AG04450 (cell line): ENCODE results near the gene LRFN4. TPM values are rescaled to one million over a fixed set of nuclear protein-coding genes. Genes with fewer than 3 reads are reported as not detected.
"Not testable (repeated sequence)": the region's sequence is repeated elsewhere in the genome, so short reads cannot be mapped to it uniquely, and the experiment has no call there.

Experiments used
- CTCF ChIA-PET: fragments of 300-600, 350-600 bp; formaldehyde crosslinking; extraction: SDS; loops from one replicate; lab custom pipeline; 2022; ENCODE audit warnings: antibody characterized with exemption, inconsistent platforms; lab: Charles Lee
- POLR2A ChIA-PET: fragments of 350-600 bp; formaldehyde crosslinking; extraction: SDS; loops from one replicate; lab custom pipeline; 2021; ENCODE audit warnings: antibody characterized with exemption, inconsistent platforms; lab: Yijun Ruan, JAX
- DNase-seq: peaks from one replicate; pipeline ENCODE4 v3.0.0-alpha.2; 2011; ENCODE audit warnings: low read depth, low spot score
- H3K27ac ChIP-seq: one replicate; pipeline ENCODE4 v1.5.1; 2012; ENCODE audit warnings: low read depth, low read length, control low read depth
- H3K27me3 ChIP-seq: one replicate; pipeline ENCODE4 v1.6.0; 2012; ENCODE audit warnings: low read length; ENCODE audit not compliant: control insufficient read depth, insufficient read depth
- H3K4me3 ChIP-seq: 2 replicates; pipeline ENCODE4 v1.5.1; 2011; ENCODE audit warnings: mild to moderate bottlenecking, low read depth, low read length, control low read depth
- H3K9me3 ChIP-seq: 2 replicates; pipeline ENCODE4 v1.5.1; 2012; ENCODE audit warnings: low read length; ENCODE audit not compliant: control insufficient read depth, insufficient read depth
- polyA plus RNA-seq: library from polyadenylated mRNA; depleted of rRNA; stranded (reverse); fragments of >200 nt; gene quantifications from 2 replicates; pipeline ENCODE4 v1.2.3, GENCODE V29; 2011
- TF ChIP-seq, protein P1 (sequence below): IDR thresholded peaks from 2 replicates; pipeline ENCODE4 v1.5.1; 2011; ENCODE audit warnings: low read depth, low read length, control low read depth, inconsistent platforms

LRFN4 gene
- polyA plus RNA-seq, 1 experiment, result 5.5 TPM

DNA sequence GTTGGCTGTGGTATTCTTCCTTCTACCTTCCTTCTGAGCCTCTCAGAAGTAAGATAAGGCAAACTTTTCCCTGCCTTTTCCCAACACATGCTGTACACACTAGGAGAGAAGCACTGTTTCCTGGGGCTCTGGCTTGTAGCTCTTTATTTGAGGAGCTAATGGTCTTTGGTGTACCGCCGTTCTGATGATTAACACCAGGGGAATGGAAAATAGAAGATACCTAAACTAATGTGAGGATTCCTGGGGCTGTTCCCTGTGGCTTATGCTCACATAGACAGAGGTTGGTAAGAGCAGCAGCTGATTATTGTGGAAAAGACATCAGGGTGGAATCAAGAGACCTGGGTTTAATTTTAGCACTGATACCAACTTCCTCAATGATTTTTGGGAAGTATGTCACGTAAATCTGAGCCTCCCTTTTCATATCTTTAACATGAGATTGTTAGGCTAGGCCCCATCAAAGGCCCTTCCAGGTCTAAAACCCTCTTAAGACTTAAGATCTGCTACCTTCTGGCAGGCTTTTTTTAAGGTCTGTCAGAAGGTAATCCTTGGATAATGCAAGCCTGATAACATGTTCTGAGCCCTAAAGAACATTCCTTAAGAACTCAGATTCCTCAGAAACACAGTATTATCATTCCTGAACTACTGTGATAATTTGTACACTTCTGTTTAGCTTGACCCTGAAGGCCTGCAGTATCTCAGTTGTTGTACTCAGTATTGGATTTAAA is 38.5 kb upstream of the LRFN4 start:
- POLR2A ChIA-PET, result interaction anchor here (0.5 kb wide), 1 partner anchor 202 kb away, joined by 3 read pairs; the partner anchor contains the start of gene RBM14
- TF ChIP-seq, protein P1, sequence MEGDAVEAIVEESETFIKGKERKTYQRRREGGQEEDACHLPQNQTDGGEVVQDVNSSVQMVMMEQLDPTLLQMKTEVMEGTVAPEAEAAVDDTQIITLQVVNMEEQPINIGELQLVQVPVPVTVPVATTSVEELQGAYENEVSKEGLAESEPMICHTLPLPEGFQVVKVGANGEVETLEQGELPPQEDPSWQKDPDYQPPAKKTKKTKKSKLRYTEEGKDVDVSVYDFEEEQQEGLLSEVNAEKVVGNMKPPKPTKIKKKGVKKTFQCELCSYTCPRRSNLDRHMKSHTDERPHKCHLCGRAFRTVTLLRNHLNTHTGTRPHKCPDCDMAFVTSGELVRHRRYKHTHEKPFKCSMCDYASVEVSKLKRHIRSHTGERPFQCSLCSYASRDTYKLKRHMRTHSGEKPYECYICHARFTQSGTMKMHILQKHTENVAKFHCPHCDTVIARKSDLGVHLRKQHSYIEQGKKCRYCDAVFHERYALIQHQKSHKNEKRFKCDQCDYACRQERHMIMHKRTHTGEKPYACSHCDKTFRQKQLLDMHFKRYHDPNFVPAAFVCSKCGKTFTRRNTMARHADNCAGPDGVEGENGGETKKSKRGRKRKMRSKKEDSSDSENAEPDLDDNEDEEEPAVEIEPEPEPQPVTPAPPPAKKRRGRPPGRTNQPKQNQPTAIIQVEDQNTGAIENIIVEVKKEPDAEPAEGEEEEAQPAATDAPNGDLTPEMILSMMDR, result no peak
- no peaks in the 10 kb centered on the region for H3K9me3 ChIP-seq
- H3K27ac ChIP-seq, result no peak overlapping the region
- CTCF ChIA-PET, result interaction anchor here (1.1 kb wide), 1 partner anchor 15 kb away, joined by 3 read pairs; no protein-coding TSS in a partner anchor
- H3K27me3 ChIP-seq, result no peaks in the 10 kb centered on the region
- DNase-seq, result no peak
- no peak overlapping the region for H3K4me3 ChIP-seq

DNA sequence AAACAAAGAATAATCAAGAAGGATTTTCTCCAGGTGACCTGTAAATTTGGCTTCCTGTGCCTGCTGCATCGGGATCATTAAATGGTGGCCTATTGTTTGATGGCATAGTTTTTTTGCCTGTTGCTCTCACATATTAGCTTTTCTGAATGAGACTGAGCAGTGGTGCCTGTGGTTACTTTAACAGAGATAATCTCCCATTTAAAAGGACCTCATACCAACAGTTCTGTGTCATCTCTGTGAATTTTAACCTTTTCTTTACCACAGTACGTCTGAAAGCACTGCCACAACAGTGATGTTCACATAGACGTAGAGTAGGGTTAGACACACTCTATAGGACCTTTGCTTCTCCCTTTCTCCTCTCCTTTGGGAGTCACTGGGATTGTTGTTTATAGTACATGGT is 36.5 kb upstream of the LRFN4 start:
- ChIA-PET CTCF (interaction anchor here (0.6 kb wide), 1 partner anchor 1656 kb away, joined by 3 read pairs; no protein-coding TSS in a partner anchor), POLR2A (no interaction called here)
- DNase-seq, result no peak
- no peak overlapping the region for H3K27ac ChIP-seq
- H3K27me3 ChIP-seq, result no peaks in the 10 kb centered on the region
- TF ChIP-seq, protein P1, result no peak
- H3K4me3 ChIP-seq, result no peak overlapping the region
- H3K9me3 ChIP-seq, result no peaks in the 10 kb centered on the region

DNA sequence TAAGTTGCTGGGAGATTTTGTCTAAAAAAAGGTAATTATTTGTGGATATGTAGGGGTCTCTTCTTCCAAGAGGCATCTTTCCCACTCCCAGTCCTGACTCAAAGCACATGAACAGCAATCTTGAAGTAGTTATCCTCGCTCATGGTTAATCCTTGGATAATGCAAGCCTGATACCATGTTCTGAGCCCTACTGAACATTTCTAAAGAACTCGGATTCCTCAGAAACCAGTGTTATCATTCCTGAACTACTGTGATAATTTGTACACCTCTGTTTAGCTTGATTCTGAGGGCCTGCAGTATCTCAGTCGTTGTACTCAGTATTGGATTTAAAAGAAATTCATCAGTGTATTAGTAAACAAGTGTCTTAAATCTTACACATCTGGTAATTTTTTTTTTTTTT is 36.0 kb upstream of the LRFN4 start:
- CTCF ChIA-PET, result interaction anchor here (0.6 kb wide), 1 partner anchor 1656 kb away, joined by 3 read pairs; no protein-coding TSS in a partner anchor
- Histone ChIP-seq H3K9me3 (no peaks in the 10 kb centered on the region), H3K4me3 (no peak overlapping the region), H3K27me3 (no peaks in the 10 kb centered on the region), H3K27ac (no peak overlapping the region)
- TF ChIP-seq, protein P1, result no peak
- POLR2A ChIA-PET, result no interaction called here
- no peak for DNase-seq

DNA sequence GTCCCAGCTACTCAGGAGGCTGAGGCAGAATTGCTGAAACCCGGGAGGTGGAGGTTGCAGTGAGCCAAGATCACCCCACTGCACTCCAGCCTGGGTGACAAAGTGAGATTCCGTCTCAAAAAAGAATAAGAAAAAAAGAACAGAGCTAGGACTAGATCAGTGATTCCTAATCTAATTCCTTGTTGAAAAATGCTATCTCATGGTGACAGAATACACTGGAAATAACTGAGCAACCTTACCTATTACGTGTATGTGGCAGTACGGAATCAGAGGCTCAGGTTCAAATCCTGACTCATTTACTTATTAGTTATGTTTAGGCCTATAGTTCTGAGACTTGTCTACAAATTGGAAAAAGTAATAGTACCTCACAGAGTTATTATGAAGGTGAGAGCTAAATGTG is 33.2 kb upstream of the LRFN4 start:
- no peak overlapping the region for H3K27ac ChIP-seq
- H3K9me3 ChIP-seq, result no peaks in the 10 kb centered on the region
- H3K27me3 ChIP-seq, result no peaks in the 10 kb centered on the region
- no peak for DNase-seq
- POLR2A ChIA-PET, result interaction anchor here (0.7 kb wide), 1 partner anchor 19 kb away, joined by 10 read pairs; no protein-coding TSS in a partner anchor
- TF ChIP-seq, protein P1, result no peak
- CTCF ChIA-PET, result interaction anchor here (0.9 kb wide), 1 partner anchor 11 kb away, joined by 4 read pairs; no protein-coding TSS in a partner anchor
- H3K4me3 ChIP-seq, result no peak overlapping the region

DNA sequence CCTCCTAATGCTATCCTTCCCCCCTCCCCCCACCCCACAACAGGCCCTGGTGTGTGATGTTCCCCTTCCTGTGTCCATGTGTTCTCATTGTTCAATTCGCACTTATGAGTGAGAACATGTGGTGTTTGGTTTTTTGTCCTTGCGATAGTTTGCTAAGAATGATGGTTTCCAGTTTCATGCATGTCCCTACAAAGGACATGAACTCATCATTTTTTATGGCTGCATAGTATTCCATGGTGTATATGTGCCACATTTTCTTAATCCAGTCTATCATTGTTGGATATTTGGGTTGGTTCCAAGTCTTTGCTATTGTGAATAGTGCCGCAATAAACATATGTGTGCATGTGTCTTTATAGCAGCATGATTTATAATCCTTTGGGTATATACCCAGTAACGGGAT is 32.3 kb upstream of the LRFN4 start:
- DNase-seq, H3K27me3 ChIP-seq, H3K4me3 ChIP-seq, H3K9me3 ChIP-seq, H3K27ac ChIP-seq, POLR2A ChIA-PET: not testable (repeated sequence)
- CTCF ChIA-PET, result interaction anchor here (0.9 kb wide), 1 partner anchor 10 kb away, joined by 4 read pairs; no protein-coding TSS in a partner anchor
